Measurements from ENCODE around the gene RUBCNL.
"Not testable (repeated sequence)": the region's sequence is repeated elsewhere in the genome, so short reads cannot be mapped to it uniquely, and the experiment has no call there.

RUBCNL gene

GRCh38 chr13:46372938-46373337 lies 14.1 kb downstream of the RUBCNL start:
- DNase-seq = not testable (repeated sequence)

- DNase-seq = no peak
These were observed 15.0 kb downstream of the RUBCNL start for GRCh38 chr13:46372071-46372470.

GRCh38 chr13:46369506-46370277 lies 17.4 kb downstream of the RUBCNL start:
- no peak for DNase-seq

GRCh38 chr13:46367617-46368327 lies 19.3 kb downstream of the RUBCNL start:
- DNase-seq = no peak

- DNase-seq = no peak
These were observed 25.6 kb downstream of the RUBCNL start for GRCh38 chr13:46361276-46361934.

GRCh38 chr13:46360604-46361003 lies 26.4 kb downstream of the RUBCNL start:
- no peak for DNase-seq

- no peak for DNase-seq
These were observed 27.3 kb downstream of the RUBCNL start for GRCh38 chr13:46359714-46360113.

- DNase-seq = no peak
These were observed 31.0 kb downstream of the RUBCNL start for GRCh38 chr13:46355901-46356590.

GRCh38 chr13:46355088-46355468 lies 32.0 kb downstream of the RUBCNL start:
- DNase-seq = no peak

GRCh38 chr13:46354156-46355087 lies 32.6 kb downstream of the RUBCNL start:
- DNase-seq = peak; percentile 29

GRCh38 chr13:46352805-46353204 lies 34.2 kb downstream of the RUBCNL start:
- DNase-seq = no peak

- DNase-seq = no peak
These were observed 37.0 kb downstream of the RUBCNL start for GRCh38 chr13:46350003-46350402.

GRCh38 chr13:46348961-46349360 lies 38.1 kb downstream of the RUBCNL start:
- no peak for DNase-seq

- DNase-seq = no peak
These were observed 39.8 kb downstream of the RUBCNL start for GRCh38 chr13:46347277-46347676.

GRCh38 chr13:46345866-46346265 lies 41.2 kb downstream of the RUBCNL start:
- DNase-seq = no peak

- no peak for DNase-seq
These were observed 41.7 kb downstream of the RUBCNL start for GRCh38 chr13:46345398-46345797.

GRCh38 chr13:46343279-46343994 lies 43.6 kb downstream of the RUBCNL start:
- no peak for DNase-seq

GRCh38 chr13:46342538-46342937 lies 44.5 kb downstream of the RUBCNL start:
- DNase-seq = no peak

- DNase-seq = no peak
These were observed 45.8 kb downstream of the RUBCNL start for GRCh38 chr13:46341112-46341711.

- DNase-seq = no peak
These were observed 46.4 kb downstream of the RUBCNL start for GRCh38 chr13:46340631-46341111.

GRCh38 chr13:46340011-46340410 lies 47.0 kb downstream of the RUBCNL start:
- no peak for DNase-seq
